HG02610 (cell line): ENCODE data around the gene CSPG5.
A peak's percentile ranks its signal among the peaks of the same experiment; 100 is the strongest.

ENCODE experiments used
- ATAC-seq: cut with Tn5 transposase; IDR thresholded peaks from one replicate; pipeline ENCODE4 v1.9.1; 2021; ENCODE audit warnings: mild to moderate bottlenecking, moderate library complexity; ENCODE audit not compliant: unreplicated experiment

The CSPG5 gene

DNA sequence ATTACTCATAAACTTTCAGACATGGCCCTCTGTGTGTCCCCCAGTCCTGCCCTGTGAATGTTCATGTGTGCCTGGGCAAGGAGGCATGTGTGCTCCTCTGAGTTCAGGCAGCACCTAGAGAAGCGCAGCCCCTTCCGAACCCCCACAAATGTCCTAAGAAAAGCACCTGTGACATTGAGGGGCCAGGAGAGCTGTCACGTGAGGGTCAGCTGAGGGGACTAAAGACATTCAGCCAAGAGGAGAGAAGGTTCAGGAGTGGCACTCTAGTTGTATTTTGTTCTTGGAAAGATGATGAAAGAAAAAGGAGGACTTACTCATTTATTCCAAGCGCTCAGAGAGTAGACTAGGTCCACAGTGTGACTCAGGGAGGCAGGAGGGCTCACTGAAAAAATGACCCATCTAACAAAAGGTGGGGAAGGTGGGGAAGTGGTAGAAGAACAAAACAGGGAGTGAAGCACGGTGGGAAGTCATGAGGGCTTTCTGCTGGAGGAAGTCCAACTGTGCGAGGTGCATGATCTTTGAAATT lies 37.0 kb downstream of the CSPG5 start:
- ATAC-seq = no peak

DNA sequence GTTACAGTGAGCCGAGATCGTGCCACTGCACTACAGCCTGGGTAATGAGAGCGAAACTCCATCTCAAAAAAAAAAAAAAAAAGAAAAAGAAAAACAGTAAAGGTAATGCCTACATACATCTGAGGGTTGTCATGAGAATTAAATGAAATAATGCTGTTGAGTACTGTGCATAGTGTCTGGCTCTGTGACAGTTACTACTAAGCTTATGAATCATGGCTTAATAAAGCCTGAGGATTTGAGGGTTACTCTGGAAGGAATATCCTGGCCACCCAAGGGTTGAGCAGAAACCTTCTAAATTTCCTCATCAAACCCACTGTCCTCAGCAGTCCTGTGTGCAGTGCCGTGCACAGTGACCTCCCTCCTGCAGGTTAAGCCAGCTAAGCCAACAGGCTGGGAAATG lies 38.4 kb downstream of the CSPG5 start:
- no peak for ATAC-seq

DNA sequence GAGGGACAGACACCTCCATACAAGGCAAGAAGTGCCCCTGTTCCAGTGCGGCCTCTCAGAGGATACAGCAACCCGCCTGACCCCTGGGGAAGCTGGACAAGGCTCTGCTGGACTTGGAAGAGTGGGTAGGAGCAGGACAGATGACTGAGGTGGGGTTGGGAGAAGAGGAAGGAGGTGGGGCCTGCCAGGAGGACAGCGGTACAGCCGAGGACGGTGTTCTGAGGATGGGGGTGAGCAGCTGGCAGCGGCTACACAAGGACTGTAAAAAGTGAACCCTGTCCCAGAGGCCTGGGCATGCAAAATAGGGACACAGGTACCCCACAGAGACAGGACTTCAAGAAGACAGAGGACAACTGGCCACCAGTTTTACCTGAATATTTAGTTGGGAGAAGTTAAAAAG lies 41.7 kb downstream of the CSPG5 start:
- no peak for ATAC-seq

DNA sequence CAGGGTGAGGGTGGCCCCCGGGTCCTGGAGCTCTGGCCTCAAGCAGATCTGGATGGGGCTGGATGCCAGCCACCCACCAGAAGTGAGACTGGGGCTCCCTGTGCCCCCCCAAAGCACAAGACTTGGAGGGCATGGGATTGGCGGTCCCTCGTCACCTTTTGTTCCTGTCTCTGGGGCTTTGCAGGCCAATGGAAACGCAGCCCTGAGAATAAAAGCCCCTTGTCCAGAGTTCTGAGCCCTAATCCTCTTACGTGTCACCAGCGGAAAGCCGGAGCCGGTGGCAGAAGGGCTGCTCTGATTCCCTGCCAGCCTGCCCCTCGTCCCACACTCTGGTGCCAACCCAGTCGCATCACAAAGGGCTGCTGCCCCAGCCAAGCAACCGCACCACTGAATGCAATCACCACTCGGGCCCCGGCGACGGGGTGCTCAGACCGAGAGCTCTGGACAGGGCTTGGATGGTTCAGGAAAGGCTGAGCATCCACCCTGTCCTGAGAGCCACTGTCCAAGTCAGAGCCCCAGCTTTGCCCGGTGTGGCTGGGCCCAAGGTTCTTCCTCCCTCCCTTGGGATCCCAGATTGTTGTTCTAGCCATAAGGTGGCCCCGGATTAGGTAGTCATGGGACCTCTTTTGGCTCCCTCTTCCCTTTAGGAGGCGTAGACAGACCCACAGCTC lies 42.3 kb downstream of the CSPG5 start:
- no peak for ATAC-seq

DNA sequence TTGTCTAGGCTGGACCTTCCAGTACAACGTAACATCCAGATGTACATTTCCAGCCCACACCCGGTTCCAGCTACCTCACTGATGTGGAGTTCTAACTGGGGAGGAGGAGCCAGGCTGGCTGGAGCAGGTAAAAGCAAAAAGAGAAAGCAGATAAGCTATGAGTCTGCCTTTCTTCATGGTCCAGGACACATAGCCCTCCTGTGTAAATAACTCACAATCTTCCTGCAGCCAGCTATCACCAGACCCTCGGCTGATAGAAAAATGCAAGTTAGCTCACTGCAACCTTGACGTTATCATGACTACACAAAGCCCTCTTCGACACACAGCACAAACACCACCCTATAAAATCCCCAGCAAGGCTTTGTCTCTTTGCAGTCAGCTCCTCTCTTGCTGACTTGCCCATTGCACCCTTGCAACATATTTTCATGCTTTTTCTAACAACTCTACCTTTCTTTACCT lies 44.6 kb downstream of the CSPG5 start:
- ATAC-seq = no peak

DNA sequence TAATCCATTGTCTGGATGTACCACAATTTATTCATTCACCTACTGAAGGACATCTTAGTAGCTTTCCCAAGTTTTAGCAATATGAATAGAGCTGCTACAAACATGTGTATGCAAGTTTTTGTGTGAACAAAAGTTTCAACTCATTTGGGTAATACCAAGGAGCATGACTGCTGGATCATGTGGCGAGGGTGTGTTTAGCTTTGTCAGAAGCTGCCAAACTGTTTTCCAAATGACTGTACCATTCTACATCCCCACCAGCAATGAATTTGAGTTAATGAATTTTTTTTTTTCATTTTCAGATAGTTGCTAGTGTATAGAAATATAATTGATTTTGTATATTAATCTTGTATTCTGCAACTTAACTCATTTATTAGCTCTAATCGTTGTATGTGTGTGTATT lies 45.2 kb downstream of the CSPG5 start:
- no peak for ATAC-seq

DNA sequence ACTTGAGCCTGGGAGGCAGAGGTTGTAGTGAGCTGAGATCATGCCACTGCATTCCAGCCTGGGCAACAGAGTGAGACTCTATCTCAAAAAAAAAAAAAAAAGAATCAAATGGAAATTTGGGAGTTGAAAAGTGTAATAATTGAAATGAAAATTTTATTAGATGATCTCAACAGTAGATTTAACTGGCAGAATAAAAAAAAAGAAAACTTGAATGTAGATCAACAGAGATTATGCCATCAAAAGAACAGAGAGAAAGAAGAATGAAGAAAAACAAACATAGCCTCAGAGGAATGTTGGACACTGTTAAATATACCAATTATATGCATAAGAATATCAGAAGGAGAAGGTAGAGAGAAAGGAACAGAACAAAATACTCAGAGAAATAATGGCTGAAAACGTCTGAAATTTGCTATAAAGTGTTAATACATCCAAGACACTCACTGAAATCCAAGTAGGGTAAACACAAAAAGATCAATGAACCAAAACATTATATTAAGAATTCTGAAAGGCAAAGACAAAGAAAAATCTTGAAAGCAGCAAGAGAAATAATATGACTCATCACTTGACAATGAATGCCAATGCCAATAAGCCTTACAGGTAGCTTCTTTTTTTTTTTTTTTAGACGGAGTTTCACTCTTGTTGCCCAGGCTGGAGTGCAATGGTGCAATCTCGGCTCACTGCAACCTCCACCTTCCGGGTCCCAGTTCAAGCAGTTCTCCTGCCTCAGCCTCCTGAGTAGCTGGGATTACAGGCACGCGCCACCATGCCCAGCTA lies 50.5 kb downstream of the CSPG5 start:
- ATAC-seq = no peak

DNA sequence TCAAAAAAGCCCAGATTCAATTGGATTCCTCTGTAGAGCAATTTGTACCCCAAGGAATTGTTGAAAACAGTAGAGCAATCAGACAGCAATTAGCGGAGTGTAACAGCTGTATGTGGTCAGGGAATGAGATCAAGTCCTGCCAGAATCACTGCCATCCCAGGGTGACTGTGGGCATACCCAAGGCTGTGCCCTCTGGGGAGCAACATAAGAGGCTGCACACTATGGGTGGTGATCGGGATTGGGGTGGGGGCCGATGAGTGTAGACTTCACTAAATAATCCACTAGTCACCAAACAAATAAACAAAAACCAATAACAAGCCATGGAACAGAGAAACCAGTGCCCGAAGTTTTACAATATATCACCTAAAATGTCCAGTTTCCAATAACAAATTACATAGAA lies 53.0 kb downstream of the CSPG5 start:
- ATAC-seq = no peak

DNA sequence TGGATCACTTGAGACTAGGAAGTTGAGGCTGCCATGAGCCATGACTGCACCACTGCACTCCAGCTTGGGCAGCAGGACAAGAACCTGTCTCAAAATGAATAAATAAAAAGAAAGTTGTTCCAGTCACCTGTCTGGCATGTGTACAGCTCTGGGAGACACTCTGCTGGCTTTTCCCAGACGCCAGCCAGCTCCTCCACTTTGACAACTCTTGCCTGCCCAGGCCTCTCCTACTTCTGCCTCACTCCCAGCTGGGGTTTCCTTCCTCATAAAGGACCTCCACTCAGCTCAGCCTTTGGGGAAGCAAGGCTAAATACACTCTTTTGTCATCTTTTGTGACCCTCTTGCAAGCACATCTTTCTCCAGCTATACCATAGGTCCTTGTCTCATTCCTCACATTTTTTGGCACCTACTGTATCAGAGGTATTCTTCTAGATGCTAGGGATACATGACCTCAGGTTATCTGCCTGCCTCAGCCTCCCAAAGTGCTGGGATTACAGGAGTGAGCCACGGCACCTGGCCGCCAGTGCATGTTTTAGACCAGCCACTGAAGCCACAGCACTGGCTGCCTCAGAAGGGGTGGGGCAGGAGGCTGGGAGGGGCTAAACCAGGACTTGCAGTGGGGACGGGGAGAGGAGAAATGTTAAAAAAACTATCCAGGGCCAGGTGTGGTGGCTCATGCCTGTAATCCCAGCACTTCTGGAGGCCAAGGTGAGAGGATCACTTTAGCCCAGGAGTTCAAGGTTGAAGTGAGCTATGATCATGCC lies 55.2 kb downstream of the CSPG5 start:
- ATAC-seq = no peak

DNA sequence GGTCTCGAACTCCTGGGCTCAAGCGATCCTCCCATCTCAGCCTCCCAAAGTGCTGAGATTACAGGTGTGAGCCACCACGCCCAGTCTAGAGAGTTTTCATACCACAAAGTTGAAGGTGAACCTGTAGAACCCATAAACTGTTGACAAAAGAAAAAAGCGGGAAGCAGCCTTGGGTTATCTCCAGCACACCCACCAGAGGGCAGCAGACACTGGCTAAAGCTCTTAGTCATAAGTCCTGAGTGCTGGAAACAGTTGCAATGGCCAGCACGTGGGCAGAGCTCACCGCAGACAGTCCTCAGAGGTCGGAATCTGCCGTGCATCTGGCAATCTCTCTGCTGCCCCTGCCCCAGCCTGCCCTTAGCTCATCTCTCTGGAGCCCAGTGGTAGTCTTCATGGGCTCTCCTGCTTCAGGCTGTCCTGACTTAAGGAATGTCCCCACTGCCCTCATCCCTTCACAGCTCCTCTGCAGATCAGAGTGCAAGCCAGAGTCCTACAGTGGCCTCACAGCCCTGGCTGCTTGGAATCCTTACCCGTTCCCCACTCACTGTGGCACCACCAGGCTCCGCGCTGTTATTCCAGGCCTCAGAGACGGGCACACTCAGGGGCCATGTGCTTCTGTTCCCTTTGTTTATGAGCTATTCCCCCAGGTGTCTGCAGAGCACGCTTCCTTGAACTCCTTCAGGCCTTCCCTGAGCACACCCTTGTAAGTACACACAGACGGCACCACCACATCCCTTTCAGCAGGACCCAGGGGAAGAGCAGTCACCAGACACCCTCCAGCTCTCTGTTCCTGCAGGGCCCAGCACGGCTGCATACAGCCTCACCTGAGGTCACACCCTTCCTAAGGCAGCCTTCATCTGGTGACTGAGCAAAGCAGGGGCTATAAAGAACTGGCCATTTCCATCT lies 56.3 kb downstream of the CSPG5 start:
- ATAC-seq = peak; percentile 48

DNA sequence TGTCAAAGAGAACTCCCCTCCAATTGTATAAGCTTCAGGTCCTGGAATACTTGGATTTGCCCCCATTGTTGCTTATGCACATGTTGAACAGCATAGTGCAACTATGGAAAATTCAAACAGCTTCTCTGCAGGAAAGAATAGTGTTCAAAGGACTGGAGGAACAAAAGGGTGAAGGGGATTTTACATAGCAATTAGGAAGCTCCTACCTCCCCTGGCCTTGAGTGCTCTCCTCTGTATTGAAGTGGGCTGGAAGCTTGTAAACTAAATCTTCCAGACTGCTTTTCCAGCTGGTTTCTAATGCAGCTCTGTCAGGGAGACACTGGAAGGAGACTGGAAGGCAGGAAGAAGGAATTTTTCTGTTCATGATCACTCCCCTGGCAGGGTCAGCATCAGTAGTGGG lies 57.9 kb downstream of the CSPG5 start:
- no peak for ATAC-seq

DNA sequence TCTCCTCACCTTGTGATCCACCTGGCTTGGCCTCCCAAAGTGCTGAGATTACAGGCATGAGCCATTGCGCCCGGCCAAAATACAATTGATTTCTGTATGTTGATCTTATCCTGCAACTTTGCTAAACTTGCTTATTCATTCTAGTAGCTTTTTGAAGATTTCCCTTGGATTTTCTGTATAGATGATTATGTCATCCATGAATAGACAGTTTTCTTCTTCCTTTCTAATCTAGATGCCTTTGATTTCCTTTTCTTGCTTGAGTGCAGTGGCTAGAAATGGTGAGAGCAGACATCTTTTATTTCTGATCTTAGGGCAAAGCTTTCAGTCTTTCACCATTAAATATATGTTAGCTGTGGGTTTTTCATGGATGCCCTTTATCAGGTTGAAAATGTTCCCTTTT lies 60.7 kb downstream of the CSPG5 start:
- no peak for ATAC-seq

DNA sequence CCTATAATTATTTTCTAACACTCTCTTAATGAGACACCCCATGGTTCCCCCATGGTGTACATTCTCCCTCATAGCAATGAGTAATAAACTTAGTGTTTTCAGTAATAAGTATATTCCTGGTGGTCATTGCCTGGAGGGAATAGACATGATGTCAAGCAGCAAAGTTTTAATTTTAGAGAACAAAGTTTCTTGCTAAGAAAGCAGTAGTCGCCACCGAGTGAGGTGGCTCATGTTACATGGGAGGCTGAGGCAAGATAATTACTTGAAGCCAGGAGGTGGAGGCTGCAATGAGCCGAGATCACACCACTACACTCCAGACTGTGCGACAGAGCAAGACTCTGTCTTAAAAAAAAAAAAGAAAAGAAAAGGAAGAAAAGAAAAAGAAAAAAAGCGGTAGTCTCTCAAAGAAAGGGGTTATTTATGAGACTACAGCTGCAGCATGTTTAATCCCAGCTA lies 62.8 kb downstream of the CSPG5 start:
- ATAC-seq = no peak

DNA sequence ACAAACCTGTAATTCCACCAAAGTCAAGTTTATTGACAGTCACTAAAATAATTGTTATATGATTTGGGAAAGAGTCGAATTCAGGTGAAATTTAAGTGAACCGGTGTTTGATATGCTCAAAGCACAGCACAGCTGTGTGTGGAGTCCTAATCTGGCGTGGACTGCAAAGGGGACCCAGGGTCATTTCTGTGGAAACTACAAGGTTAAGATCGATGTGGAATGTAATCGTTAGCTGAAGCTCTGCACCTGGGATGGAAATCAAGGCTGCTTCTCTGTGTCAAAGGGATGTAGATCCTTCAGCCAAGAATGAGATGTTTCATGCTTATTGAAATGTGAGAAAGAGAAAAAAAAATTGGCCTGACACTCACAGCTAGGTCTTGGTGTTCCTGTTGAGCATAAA lies 63.6 kb downstream of the CSPG5 start:
- no peak for ATAC-seq

DNA sequence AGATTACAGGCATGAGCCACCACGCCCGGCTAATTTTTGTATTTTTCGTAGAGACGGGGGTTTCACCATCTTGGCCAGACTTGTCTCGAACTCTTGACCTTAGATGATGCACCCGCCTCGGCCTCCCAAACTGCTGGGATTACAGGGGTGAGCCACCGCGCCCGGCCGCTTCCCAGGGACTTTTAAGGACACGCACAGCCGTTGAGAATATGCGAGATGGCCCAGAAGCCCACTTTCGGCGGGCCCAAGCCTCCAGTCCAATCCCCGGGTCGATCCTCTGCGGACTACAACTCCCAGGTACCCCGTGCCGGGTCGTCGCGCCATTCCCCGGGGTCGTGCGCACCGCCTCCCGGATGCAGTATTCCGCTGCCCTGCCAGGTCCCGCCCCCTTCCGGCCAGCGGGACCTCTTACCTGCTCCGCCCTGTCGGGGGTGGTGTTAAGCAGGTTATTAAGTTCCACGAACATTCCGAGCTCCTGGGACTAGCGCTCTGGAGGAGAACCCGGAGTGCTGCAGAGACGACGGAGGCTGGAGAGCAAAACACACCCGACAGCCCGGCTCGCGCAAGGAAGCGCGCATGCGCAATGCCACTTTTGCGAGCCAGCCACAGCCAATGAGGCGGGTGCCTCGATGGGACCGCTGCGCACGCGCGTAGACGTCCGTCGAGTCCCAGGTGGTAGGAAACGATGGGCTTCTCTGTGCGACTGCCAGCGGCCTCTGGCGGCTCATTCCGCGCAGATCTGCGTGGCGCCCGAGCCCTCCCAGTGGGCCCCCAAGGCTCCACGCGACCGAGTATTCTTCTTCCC lies 65.3 kb downstream of the CSPG5 start, which contains the start of gene ELP6:
TSS of gene ELP6 (minus strand) at position 588 of the 805 bp plus-strand sequence. CDS start at position 466, 122 bp downstream.
- ATAC-seq = peak; percentile 94

DNA sequence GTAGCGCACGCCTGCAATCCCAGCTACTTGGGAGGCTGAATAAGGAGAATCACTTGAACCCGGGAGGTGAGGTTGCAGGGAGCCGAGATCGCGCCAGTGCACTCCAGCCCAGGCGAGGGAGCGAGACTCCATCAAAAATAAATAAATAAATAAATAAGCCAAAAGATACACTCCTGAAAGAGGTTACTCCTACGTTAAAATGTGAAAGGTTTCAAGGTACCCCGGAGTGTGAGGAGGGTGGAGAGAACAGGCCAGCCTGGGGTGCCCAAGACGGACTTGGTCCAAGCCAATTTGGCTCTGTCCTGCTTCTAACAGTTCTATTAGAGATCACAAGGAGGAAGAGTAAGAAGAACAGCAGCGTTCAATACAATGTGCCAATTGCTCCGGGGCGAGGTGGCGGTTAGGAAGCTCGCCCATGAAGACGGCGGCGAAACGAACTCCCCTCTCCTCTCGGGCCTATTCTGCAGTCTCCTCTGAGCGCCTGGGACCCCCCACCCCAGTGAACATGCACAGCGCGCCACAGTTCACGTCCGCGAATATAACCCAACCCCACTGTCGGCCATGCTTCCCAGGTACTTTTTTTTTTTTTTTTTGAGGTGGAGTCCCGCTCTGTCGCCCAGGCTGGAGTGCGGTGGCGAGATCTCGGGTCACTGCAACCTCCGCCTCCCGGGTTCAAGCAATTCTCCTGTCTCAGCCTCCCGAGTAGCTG lies 66.1 kb downstream of the CSPG5 start:
- no peak for ATAC-seq
